ENCODE measurements around the gene PCDHGA12. TPM values are rescaled to one million over a fixed set of nuclear protein-coding genes. Genes with fewer than 3 reads are reported as not detected.
A peak's percentile ranks its signal among the peaks of the same experiment; 100 is the strongest.

PCDHGA12 gene
- polyA plus RNA-seq, 1 donor (not counting 4 experiments of a cell fraction or from before 2014, with no cell fraction given) = 0.69 TPM

GRCh38 chr5:141419074-141419880 lies 11.0 kb upstream of the PCDHGA12 start:
- Histone ChIP-seq H2AFZ (ENCODE audit: control insufficient read depth, low read length) (no peak overlapping the region), H3K4me2 (ENCODE audit: control insufficient read depth, extremely low read depth, insufficient read depth, low read depth, low read length) (no peak overlapping the region), H3K27ac (ENCODE audit: control insufficient read depth, insufficient read depth, low read length) (no peak overlapping the region), H3K27me3 (ENCODE audit: control insufficient read depth, extremely low read depth, insufficient read depth, low read length) (peaks cover 33% of the 10 kb centered on the region), H3K36me3 (ENCODE audit: control insufficient read depth in 2 of 2, extremely low read depth in 1 of 2, insufficient read depth in 2 of 2, low read length in 2 of 2) (no peaks in the 10 kb centered on the region), H3K9ac (ENCODE audit: control insufficient read depth, extremely low read depth, insufficient read depth, low read length) (no peak overlapping the region), H3K4me1 (ENCODE audit: control insufficient read depth, extremely low read depth, insufficient read depth, low read length) (no peaks in the 10 kb centered on the region), H3K79me2 (ENCODE audit: control insufficient read depth, insufficient read depth, low read length) (no peaks in the 10 kb centered on the region), H3K4me3 (ENCODE audit: control insufficient read depth in 2 of 3, extremely low read depth in 1 of 3, insufficient read depth in 2 of 3, low read depth in 1 of 3, low read length in 3 of 3) (no peak overlapping the region), H4K20me1 (ENCODE audit: control insufficient read depth, extremely low read depth, insufficient read depth, low read length) (no peaks in the 10 kb centered on the region), H3K9me1 (ENCODE audit: control insufficient read depth, extremely low read depth, insufficient read depth, low read length) (no peaks in the 10 kb centered on the region), H3K9me3 (ENCODE audit: control insufficient read depth, low read depth, low read length) (peaks cover 28% of the 10 kb centered on the region)
- FAIRE-seq = no peak
- DNase-seq (ENCODE audit: low read depth, low spot score) = no peak
- dilution Hi-C loops (cut with MboI; ENCODE audit: extremely low pct_ligation_motif_present, low sequenced_read_pairs) = no loop called here
- TF ChIP-seq EZH2 (IDR thresholded peaks at IDR 0.05; ENCODE audit: low read length) (no peak), CTCF (optimal IDR thresholded peaks at IDR 0.05 in 1 of 3, IDR thresholded peaks at IDR 0.05 in 1 of 3, conservative IDR thresholded peaks at IDR 0.05 in 1 of 3; ENCODE audit: extremely low read depth in 1 of 3, insufficient read depth in 2 of 3, low read length in 3 of 3) (no peak)

GRCh38 chr5:141420855-141421488 lies 9.3 kb upstream of the PCDHGA12 start, which contains the start of gene PCDHGA11:
Gene PCDHGA11 (plus strand): TSS chr5:141421051. CDS start chr5:141421228, 177 bp downstream.
- H3K4me1 ChIP-seq (ENCODE audit: control insufficient read depth, extremely low read depth, insufficient read depth, low read length) = no peaks in the 10 kb centered on the region
- TF ChIP-seq CTCF (optimal IDR thresholded peaks at IDR 0.05 in 1 of 3, IDR thresholded peaks at IDR 0.05 in 1 of 3, conservative IDR thresholded peaks at IDR 0.05 in 1 of 3; ENCODE audit: extremely low read depth in 1 of 3, insufficient read depth in 2 of 3, low read length in 3 of 3) (peak; percentile 52 to 70 (median 64)), EZH2 (IDR thresholded peaks at IDR 0.05; ENCODE audit: low read length) (no peak)
- H4K20me1 ChIP-seq (ENCODE audit: control insufficient read depth, extremely low read depth, insufficient read depth, low read length) = no peaks in the 10 kb centered on the region
- peak within 1 kb of the TSS; percentile 37 to 68 (median 60) for H3K4me3 ChIP-seq (ENCODE audit: control insufficient read depth in 2 of 3, extremely low read depth in 1 of 3, insufficient read depth in 2 of 3, low read depth in 1 of 3, low read length in 3 of 3)
- peak within 1 kb of the TSS; percentile 65 for H2AFZ ChIP-seq (ENCODE audit: control insufficient read depth, low read length)
- peak within 1 kb of the TSS; percentile 42 for H3K9ac ChIP-seq (ENCODE audit: control insufficient read depth, extremely low read depth, insufficient read depth, low read length)
- DNase-seq (ENCODE audit: low read depth, low spot score) = no peak
- peak; percentile 53 for FAIRE-seq
- no peaks in the 10 kb centered on the region for H3K79me2 ChIP-seq (ENCODE audit: control insufficient read depth, insufficient read depth, low read length)
- peak within 1 kb of the TSS; percentile 69 for H3K4me2 ChIP-seq (ENCODE audit: control insufficient read depth, extremely low read depth, insufficient read depth, low read depth, low read length)
- no peaks in the 10 kb centered on the region for H3K36me3 ChIP-seq (ENCODE audit: control insufficient read depth in 2 of 2, extremely low read depth in 1 of 2, insufficient read depth in 2 of 2, low read length in 2 of 2)
- no peak within 1 kb of the TSS for H3K27ac ChIP-seq (ENCODE audit: control insufficient read depth, insufficient read depth, low read length)
- peaks cover 25% of the 10 kb centered on the region for H3K9me3 ChIP-seq (ENCODE audit: control insufficient read depth, low read depth, low read length)
- H3K27me3 ChIP-seq (ENCODE audit: control insufficient read depth, extremely low read depth, insufficient read depth, low read length) = peaks cover 34% of the 10 kb centered on the region
- dilution Hi-C loops (cut with MboI; ENCODE audit: extremely low pct_ligation_motif_present, low sequenced_read_pairs) = no loop called here
- no peaks in the 10 kb centered on the region for H3K9me1 ChIP-seq (ENCODE audit: control insufficient read depth, extremely low read depth, insufficient read depth, low read length)
